Superior temporal gyrus (tissue), 1 donor: ENCODE data around the gene ZP1.

Experiments
- DNase-seq: peaks from one replicate; pipeline ENCODE4 v3.0.0-alpha.2; 2016; ENCODE audit errors: extremely low spot score

Gene ZP1

DNA sequence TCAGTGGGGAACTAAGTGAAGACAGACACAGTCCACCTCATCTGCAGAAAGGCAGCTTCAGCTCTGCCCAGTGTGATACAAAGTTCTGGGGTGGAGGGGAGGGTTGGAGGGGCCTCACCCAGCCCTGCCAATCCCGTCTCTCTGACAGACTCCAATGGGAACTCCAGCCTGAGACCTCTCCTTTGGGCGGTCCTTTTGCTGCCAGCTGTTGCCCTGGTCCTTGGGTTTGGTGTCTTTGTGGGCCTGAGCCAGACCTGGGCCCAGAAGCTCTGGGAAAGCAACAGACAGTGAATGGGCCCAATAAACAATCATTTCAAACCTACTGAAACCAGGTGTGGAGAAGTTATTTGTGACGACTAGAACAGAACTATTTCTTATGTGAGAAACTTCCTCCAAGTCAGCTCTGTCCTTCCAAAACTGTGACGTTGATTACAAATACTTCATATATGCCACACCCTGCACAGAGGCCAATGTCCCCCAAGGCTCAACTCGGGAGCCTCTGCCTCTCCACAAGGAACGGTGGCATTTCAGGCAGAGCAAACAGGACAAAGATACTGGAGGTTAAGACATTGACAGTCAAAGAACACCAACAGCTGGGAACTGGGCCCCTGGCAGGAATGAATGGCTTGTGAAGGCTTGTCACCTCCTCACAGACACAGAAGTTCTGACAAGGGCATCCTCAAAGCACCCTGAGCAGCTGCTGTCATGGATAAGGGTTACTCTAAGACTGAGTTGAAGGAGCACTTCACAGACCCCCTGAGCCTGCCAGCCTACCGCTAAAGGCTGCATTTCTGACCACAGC is 8.2 kb downstream of the ZP1 start:
- DNase-seq: no peak

- no peak for DNase-seq
These were observed 8.8 kb downstream of the ZP1 start for GRCh38 chr11:60876168-60876485.

DNA sequence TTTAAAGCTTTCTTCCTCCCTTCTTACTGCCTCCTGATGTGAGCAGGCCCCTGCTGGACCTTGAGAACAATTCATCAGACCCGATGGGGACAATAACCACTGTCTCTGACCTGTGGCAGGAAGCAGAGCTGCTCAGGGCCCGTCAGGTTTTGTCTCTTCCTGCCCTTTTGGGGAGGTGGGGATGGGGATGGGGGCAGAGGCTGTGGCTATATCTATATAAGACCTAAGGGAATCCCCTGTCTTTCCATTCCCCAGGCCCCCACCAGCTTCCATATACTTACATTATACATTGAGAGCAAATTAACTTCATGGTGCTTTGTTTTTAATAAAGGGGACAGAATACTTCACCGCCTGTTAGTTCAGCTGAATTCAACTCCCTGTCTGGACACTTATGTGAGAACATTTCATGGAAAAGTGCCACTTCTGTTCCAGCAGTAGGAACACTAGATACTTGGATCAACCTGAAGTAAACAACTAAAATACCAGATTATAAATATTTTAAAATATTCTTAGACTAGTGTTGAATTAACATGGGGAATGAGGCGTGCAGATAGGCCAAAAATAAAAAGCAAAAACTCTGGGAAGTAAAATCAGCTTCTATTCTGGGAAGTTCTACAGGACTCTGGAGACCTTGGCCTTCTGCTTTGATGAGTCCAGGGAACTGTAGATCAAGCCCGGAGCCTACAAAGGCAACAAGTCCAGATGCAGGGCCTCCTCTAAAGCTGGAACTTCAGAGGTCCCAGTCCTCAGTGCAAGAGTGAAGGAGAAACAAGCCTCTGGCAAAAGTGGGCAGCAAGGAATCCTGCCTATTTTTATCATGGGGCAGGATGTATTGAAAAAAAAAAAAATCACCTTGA is 11.1 kb downstream of the ZP1 start:
- no peak for DNase-seq

GRCh38 chr11:60879104-60879503 is 11.8 kb downstream of the ZP1 start:
- no peak for DNase-seq

DNA sequence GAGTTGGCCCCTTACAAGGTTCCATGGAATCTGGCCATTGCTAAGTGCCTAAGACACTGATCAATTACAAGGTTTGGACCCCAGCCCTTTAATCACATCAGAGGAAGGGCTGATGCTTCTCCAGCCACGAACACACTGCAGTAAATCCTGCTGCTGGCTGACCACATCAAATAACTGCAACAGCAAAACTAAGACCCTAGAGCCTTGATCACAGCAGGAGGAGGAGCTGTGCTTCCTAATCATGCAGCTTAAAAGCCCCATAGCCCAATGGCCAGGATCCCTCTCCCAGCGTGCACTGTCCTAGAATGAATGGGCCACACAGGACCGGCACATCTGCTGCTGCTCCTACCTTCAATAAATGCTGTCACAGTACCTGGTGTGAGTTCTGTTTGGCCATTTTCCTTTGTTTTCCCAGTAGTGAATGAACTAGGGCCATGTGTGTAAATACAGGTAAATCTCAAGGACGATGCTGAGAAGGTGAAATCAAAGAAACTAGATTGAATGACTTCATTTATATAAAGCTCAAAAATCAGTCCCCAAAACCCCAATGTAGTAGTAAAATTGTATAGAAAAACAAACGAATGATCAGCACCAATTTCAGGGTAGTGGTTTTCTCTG is 12.7 kb downstream of the ZP1 start:
- no peak for DNase-seq

GRCh38 chr11:60880643-60881282 is 13.4 kb downstream of the ZP1 start:
- DNase-seq: no peak

- peak; percentile 43 for DNase-seq
These were observed 20.2 kb downstream of the ZP1 start for GRCh38 chr11:60887556-60887955.

GRCh38 chr11:60889869-60890311 is 22.5 kb downstream of the ZP1 start:
- DNase-seq: no peak

DNA sequence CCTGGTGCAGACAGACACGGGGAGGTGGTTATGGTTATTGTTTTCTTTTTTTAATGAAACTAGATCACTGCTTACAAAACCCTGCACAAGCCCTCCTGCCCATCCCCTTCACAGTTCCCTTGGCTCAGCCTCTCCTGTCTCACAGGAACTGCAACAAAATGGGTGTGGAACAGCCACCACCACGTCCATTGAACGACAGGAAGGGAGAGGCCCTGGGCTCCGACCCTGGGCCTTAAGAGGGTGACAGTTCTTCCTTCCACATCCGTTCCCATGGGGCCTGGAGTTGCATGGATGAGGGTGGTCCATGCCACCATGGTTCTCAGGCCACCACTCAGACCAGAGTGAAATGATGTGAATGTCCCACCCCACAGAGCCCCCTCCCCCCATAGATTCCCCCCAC is 23.4 kb downstream of the ZP1 start:
- DNase-seq: no peak

- DNase-seq: no peak
These were observed 23.9 kb downstream of the ZP1 start for GRCh38 chr11:60891103-60891741.

- DNase-seq: no peak
These were observed 28.3 kb downstream of the ZP1 start for GRCh38 chr11:60895687-60896086.

GRCh38 chr11:60897496-60897895 is 30.2 kb downstream of the ZP1 start:
- no peak for DNase-seq

- peak; percentile 85 for DNase-seq
These were observed 31.9 kb downstream of the ZP1 start for GRCh38 chr11:60899046-60899936.

DNA sequence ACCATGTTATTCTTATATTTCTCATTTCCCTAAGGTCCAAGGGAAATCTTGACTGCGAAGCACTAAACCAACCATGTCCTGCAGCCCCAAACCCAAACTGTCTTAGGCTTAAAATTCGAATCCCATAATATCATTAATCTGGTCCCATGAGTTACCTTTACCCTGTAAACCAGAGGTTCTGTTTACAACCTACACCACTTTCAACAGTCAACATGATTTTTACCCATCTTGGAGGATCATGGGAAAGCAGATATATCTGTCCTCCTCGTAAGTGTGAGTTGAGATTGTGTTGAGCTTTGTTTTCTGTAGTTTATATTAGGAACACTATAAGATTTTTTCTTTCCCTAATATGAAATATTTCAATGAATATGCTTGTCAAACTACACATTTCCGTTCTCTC is 32.6 kb downstream of the ZP1 start:
- DNase-seq: no peak

DNA sequence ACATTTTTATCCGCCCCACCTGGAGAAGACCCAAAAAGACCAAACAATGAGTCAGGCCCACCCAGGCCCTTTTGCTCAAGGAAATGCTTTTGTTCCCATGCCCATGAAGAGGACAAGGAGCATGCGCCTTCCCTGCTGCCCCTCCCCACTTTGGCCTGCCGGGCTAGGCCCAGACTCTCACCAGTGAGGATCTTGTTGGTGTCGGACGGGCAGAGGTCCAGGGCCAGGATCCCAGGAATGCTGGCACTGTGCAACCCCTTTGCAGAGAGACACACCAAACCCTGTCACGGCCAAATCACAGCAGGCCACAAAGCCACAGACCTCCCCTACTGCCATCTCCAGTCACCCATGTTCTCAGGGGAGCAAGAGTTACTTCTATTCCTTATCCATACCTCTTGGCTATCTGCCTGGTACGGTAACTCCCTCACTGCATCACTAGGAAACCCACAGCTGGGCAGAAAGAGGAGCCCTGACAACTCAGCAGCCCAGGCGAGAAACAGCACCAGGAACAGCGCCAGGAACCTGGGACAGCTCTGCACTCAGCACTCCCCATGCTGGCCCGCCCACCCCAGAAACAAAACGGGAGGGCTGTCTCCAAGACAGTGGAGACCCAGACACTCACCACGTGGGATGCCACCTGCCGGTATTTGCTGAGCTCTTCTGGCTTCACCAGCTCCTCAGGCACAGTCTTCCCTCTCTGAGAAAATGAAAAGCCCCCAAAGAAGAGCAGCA is 33.5 kb downstream of the ZP1 start:
- DNase-seq: peak; percentile 53

GRCh38 chr11:60902625-60903024 is 35.3 kb downstream of the ZP1 start:
- DNase-seq: peak; percentile 8

GRCh38 chr11:60905047-60905446 is 37.7 kb downstream of the ZP1 start:
- DNase-seq: no peak

DNA sequence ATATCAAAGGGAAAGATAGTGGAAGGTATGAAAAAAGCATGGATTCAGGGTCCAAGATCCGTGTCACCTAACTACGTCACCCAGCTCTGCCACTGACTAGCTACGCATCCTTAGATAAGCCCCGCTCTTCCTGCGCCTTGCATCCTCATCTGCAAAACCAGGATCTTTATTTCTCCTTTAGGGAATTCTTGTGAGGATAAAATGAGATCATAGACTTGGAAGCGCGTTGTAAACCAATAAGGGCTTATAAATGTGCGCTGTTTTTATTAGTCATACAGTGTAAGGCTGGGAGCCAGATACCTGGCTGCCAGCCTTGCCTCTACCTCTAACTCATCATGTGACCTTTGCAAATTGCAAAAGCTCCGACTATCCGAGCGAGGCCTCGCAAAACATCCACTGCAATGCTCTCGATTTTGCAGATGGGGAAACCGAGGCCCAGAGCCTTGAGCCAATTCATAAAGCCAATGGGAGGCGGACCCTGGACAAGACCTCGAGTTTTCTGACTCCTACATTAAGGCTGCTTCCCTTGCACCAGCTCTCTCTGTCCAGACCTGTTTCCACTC is 38.3 kb downstream of the ZP1 start:
- peak; percentile 46 for DNase-seq

DNA sequence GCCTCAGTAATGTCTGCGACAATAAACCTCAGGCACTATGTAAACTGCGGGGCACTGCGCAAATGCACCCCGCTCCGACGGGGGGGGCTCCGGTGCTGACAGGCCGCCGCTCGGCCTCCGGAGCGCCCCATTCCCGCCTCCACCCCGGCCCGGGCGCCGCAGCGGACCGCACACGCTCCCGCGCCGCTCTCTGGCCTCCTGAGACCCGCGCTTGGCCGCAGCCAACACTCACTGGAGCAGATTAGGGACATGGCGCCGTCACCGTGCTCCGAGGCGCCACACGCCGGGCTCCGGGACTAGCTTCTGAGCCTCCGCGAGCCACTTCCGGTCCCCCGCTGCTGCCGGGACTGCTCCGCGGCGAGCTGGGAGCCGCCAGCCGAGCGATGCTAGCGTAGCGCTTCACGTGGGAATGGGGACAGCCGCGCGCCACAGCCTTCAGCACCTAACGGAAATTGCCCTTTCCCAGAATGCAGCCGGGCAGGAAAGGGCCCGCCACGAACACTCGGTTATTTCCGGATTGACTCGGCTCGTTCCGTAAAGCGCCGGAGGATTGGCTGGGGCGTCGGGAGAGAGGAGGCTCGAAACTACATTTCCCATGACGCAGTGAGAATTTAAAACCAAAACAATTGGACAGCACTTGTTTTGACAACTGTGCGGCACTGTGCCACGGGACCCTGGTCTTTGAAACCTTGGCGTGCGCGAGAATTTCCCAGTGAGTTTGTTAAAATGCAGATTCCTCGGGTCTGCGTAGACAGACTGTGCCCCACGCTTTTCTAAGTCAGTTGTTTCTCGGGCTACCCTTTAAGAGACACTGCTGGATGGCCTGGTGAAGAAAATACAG is 39.0 kb downstream of the ZP1 start, which contains the start of gene PRPF19:
PRPF19 (minus strand) TSS at position 454 of the 841 bp plus-strand sequence; CDS start at position 251, 203 bp downstream.
- DNase-seq: peak; percentile 100
